Neutrophil (primary cell): Measurements from ENCODE around the gene MCRIP1.

ENCODE experiments used
- H3K27ac ChIP-seq: fragments of 200-600 bp; sonication (generic); 2 replicates; pipeline ENCODE4 v1.5.1; 2016; ENCODE audit warnings: mild to moderate bottlenecking, moderate library complexity
- H3K27me3 ChIP-seq: fragments of 200-600 bp; sonication (generic); 2 replicates; pipeline ENCODE4 v1.6.0; 2016; ENCODE audit warnings: mild to moderate bottlenecking
- H3K36me3 ChIP-seq: fragments of 200-600 bp; sonication (generic); 2 replicates; pipeline ENCODE4 v1.5.1; 2017
- H3K4me1 ChIP-seq, 2 experiments: fragments of 200-600 bp in 1 of 2; sonication (generic) in 1 of 2; 1 replicate in 1 of 2; 2 replicates in 1 of 2; pipeline versions ENCODE4 v1.5.1 to v1.6.1; 2013 to 2016; ENCODE audit warnings: low read depth in 1 of 2, low read length in 1 of 2, mild to moderate bottlenecking in 1 of 2, moderate library complexity in 1 of 2; ENCODE audit not compliant: control insufficient read depth in 1 of 2, insufficient read depth in 1 of 2
- H3K4me3 ChIP-seq, 2 experiments: fragments of 200-600 bp in 1 of 2; sonication (generic) in 1 of 2; 1 replicate in 1 of 2; 2 replicates in 1 of 2; pipeline ENCODE4 v1.5.1; 2013 to 2016; ENCODE audit warnings: low read depth in 1 of 2, low read length in 1 of 2, mild to moderate bottlenecking in 1 of 2, moderate library complexity in 1 of 2
- H3K9me3 ChIP-seq: fragments of 200-600 bp; sonication (generic); 2 replicates; pipeline ENCODE4 v1.5.1; 2016
- TF ChIP-seq, protein P1 (sequence below): fragments of 200-600 bp; sonication (generic); IDR thresholded peaks from 2 replicates; pipeline ENCODE4 v1.5.1; 2016; ENCODE audit warnings: antibody characterized with exemption

MCRIP1 gene

DNA sequence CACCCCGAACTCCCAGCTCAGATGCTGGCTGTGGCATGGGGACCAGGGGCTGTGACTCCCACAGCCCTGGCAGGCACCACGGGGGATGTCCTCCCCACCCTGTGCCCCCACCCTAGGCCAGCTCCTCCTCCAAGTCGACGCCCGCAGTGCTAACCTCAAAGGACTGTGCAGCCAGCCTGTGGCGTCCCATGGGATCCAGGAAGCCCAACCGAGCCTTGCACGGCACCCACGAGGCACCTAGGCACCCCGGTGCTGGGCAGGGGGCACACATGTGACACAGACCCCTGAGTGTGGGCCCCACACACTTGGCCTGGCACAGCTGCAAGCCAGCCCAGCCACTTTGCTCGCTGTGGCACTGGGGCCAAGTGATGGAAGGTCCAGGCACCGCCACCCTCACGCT lies 25.3 kb downstream of the MCRIP1 start:
- H3K4me3 ChIP-seq, result no peak overlapping the region
- peaks cover 91% of the 10 kb centered on the region for H3K27me3 ChIP-seq
- H3K4me1 ChIP-seq, result peaks cover 0 to 8% of the 10 kb centered on the region in 2 experiments
- H3K27ac ChIP-seq, result no peak overlapping the region
- TF ChIP-seq, protein P1, sequence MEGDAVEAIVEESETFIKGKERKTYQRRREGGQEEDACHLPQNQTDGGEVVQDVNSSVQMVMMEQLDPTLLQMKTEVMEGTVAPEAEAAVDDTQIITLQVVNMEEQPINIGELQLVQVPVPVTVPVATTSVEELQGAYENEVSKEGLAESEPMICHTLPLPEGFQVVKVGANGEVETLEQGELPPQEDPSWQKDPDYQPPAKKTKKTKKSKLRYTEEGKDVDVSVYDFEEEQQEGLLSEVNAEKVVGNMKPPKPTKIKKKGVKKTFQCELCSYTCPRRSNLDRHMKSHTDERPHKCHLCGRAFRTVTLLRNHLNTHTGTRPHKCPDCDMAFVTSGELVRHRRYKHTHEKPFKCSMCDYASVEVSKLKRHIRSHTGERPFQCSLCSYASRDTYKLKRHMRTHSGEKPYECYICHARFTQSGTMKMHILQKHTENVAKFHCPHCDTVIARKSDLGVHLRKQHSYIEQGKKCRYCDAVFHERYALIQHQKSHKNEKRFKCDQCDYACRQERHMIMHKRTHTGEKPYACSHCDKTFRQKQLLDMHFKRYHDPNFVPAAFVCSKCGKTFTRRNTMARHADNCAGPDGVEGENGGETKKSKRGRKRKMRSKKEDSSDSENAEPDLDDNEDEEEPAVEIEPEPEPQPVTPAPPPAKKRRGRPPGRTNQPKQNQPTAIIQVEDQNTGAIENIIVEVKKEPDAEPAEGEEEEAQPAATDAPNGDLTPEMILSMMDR, result no peak
- no peaks in the 10 kb centered on the region for H3K36me3 ChIP-seq
- H3K9me3 ChIP-seq, result no peaks in the 10 kb centered on the region

DNA sequence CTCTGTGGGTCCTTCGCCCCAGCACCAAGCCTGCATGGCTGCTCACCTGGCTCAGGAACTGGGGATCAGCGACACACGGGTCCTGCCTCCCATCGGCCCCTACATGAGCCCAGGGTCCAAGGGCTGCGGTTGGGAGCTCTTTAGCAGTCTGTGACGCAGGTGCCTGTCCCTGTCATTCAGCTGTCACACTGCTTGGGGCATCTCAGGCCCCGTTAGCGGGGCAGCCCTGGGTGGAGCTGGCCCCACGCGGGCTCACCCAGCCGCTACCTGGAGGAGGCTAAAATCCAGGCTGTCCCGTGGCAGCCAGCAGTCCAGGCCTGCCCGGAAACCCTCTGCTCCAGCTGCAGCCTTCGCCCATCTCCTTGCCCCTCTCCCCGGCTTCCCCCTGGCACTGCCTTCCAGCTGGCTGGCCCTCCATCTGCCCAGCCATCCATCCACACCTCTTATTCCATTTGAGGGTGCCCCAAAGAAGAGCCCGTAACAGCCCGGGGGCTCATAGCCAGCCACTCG lies 25.8 kb downstream of the MCRIP1 start:
- peaks cover 97% of the 10 kb centered on the region for H3K27me3 ChIP-seq
- TF ChIP-seq, protein P1, result no peak

DNA sequence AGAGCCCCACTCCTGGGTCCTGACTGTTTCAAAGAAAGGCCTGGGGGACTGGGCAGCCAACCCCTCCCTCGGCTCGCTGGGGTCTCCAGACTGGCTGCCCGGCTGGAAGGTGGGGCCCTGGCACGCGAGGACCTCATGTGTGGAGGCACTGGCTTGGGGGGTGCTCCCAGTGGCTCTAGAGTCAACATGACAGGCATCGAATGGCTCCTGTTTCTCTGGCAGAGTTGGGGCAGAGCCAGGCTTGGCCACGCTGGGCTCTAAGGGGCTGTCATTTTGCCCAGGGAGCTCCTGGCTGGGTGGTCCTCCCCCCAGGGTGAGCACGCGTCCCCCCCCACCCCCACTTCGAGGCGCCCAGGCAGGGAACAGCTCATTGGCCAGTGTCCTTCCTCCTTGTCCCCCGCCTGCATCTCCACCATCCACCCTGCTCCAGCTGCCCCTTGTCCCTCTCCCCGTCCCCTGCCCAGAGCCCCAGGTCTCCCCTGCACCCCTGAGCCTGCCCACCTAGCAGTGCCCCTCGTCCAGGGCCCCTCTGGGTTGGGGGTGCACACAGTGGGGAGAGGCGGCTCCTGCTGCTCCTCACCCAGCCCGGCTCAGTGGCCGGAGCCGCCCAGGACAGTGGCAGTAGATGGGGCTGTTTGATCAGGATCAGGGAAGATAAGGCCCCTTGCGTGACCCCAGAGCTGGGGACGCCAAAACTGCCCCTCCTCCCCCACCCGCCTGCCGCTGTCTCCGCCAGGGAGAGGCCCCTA lies 26.5 kb downstream of the MCRIP1 start:
- Histone ChIP-seq H3K9me3 (no peaks in the 10 kb centered on the region), H3K4me3 (no peak overlapping the region), H3K36me3 (no peaks in the 10 kb centered on the region), H3K27ac (no peak overlapping the region), H3K4me1 (peaks cover 0 to 8% of the 10 kb centered on the region in 2 experiments), H3K27me3 (peaks cover 100% of the 10 kb centered on the region)
- TF ChIP-seq, protein P1, result no peak

More for the DNA sequence above, 25.8 kb downstream of the MCRIP1 start:
- Histone ChIP-seq H3K4me1 (peaks cover 0 to 8% of the 10 kb centered on the region in 2 experiments), H3K36me3 (no peaks in the 10 kb centered on the region), H3K9me3 (no peaks in the 10 kb centered on the region), H3K4me3 (no peak overlapping the region), H3K27ac (no peak overlapping the region)

DNA sequence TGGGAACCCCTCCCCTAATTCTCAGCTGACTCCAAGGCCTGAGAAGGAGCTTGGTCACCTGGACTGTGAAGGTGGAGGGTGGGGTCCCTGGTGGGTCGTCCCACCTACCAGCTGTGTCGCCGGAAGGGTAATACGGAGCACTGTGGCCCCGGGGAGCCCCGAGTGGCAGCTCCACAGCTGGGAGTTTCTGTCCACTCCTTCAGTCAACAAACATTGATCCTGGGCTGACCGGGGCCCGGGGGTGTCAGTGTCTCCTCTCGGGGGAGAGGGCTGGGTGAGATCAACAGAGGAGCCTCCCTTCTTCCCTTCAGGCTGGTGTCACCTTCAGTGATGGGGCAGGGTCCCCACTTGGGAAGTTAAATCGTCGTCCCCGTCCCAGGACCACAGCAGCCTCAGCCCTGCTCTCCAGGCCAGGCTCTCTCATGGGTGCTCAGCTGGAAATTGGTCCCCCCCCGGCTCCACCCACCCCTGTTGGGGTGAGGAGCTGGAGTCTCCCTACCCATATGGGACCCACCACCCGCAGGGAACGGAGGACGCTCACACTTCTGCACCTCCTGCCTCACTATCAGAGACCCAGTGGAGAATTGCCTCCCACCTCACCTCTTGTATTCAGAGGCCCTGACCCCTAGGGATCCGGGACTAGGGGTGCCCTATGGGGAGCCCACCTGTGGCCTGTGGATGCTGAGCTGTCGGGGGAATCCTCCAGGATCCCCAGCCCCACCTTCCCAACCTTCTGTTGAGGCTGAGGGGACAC lies 27.2 kb downstream of the MCRIP1 start:
- TF ChIP-seq, protein P1, result no peak
- H3K36me3 ChIP-seq, result no peaks in the 10 kb centered on the region
- H3K4me1 ChIP-seq, result peaks cover 0 to 8% of the 10 kb centered on the region in 2 experiments
- no peaks in the 10 kb centered on the region for H3K9me3 ChIP-seq
- no peak overlapping the region for H3K27ac ChIP-seq
- no peak overlapping the region for H3K4me3 ChIP-seq
- peaks cover 100% of the 10 kb centered on the region for H3K27me3 ChIP-seq

DNA sequence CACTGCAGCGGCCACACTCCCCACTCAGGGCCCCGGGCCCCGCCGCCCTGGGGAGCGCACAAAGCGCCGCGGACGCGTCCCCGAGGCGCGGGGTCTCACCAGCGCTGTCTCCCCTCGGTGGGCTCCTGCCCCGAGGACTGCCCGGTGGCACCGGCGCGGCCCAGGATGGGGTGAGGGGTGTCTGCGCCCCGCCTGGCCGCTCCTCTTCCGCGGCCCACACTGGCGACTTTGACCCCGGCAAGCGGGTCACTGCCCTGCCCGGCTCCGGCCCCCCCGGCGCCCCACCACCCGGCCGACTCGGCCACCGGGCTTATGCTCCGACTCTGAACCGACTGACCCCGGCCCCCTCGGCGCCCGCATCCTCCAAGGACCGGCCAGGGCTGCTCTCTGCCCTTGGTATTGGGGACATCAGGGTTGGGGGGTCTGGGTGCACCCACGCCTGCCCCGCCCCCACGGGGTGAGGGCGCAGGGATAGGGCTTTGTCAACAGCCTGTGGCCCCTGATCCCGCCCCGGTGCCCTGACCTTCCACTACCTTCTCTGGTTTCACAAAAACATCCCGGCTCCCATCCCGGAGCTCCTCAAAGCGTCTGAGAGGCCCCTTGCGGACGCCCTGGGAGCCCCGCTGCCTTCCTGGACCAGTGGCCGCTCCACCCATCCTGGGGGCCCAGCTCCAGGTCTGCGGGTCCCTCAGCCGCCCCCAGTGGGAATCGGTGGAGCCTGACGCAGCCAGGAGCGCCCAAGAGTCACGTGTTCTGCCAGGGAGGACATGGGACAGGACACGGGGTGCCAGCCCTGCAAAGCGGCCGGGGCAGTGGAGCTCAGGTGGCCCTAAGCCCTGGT lies 28.3 kb downstream of the MCRIP1 start:
- no peak overlapping the region for H3K27ac ChIP-seq
- no peak overlapping the region for H3K4me3 ChIP-seq
- H3K9me3 ChIP-seq, result no peaks in the 10 kb centered on the region
- H3K36me3 ChIP-seq, result no peaks in the 10 kb centered on the region
- peaks cover 100% of the 10 kb centered on the region for H3K27me3 ChIP-seq
- peaks cover 0 to 8% of the 10 kb centered on the region in 2 experiments for H3K4me1 ChIP-seq
- TF ChIP-seq, protein P1, result no peak
